Measurements from ENCODE around the gene PROKR1. TPM values are rescaled to one million over a fixed set of nuclear protein-coding genes. Genes with fewer than 3 reads are reported as not detected.

Gene PROKR1
- polyA plus RNA-seq, 2 of the 4 experiments (the other 2 are of a cell fraction): not detected

DNA sequence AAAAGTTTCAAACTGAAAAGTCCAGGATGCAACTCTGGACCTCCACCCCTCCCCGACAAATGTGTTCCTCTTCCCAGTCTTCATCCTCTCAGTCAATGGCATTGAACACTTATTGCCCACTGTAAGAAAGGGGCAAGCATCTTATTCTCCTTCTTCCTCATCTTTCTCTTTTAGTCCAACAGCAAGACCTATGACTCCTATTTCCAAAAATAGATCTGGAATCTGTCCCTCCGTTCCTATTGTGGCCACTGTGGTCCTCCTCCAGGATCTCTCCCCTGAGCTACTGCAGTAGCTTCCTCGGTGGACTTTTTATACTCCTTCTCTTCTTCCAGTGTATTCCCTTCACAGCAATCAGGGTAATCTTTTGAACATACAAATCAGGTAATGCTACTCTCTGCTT, 63.3 kb downstream of the PROKR1 start:
- Histone ChIP-seq H3K4me1 (0 out of 3 replicates have a peak, but pooled peaks cover 4% of the 10 kb centered on the region), H3K4me3 (no peak overlapping the region), H3K4me2 (no peak overlapping the region), H3K9me3 (no peaks in the 10 kb centered on the region), H3K27ac (no peak overlapping the region)
- ChIA-PET CTCF (interaction anchor here (0.5 kb wide), 1 partner anchor 214 kb away, joined by 4 read pairs; no protein-coding TSS in a partner anchor), POLR2A (no interaction called here)
- WGBS (ENCODE audit: missing lambda C conversion rate): 34% methylated on average over 3 of the region's 3 CpGs
- TF ChIP-seq, protein P1, sequence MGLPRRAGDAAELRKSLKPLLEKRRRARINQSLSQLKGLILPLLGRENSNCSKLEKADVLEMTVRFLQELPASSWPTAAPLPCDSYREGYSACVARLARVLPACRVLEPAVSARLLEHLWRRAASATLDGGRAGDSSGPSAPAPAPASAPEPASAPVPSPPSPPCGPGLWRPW (IDR thresholded peaks at IDR 0.05): no peak
- TF ChIP-seq, protein P2, sequence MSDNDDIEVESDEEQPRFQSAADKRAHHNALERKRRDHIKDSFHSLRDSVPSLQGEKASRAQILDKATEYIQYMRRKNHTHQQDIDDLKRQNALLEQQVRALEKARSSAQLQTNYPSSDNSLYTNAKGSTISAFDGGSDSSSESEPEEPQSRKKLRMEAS (IDR thresholded peaks at IDR 0.05): no peak
- TF ChIP-seq, protein P3, sequence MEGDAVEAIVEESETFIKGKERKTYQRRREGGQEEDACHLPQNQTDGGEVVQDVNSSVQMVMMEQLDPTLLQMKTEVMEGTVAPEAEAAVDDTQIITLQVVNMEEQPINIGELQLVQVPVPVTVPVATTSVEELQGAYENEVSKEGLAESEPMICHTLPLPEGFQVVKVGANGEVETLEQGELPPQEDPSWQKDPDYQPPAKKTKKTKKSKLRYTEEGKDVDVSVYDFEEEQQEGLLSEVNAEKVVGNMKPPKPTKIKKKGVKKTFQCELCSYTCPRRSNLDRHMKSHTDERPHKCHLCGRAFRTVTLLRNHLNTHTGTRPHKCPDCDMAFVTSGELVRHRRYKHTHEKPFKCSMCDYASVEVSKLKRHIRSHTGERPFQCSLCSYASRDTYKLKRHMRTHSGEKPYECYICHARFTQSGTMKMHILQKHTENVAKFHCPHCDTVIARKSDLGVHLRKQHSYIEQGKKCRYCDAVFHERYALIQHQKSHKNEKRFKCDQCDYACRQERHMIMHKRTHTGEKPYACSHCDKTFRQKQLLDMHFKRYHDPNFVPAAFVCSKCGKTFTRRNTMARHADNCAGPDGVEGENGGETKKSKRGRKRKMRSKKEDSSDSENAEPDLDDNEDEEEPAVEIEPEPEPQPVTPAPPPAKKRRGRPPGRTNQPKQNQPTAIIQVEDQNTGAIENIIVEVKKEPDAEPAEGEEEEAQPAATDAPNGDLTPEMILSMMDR (IDR thresholded peaks at IDR 0.05): no peak
- no peak for TF ChIP-seq RCOR1 (IDR thresholded peaks at IDR 0.05; ENCODE audit: low read depth, low read length)
- no peak for TF ChIP-seq RNF2 (IDR thresholded peaks at IDR 0.05; ENCODE audit: borderline replicate concordance, low read depth)
- no peak for TF ChIP-seq HEYL (CRISPR knock-in tag; IDR thresholded peaks at IDR 0.05)
- DNase-seq (ENCODE audit: low read depth in 1 of 2, low spot score in 1 of 2): no peak
- FAIRE-seq: no peak
- no peak for ATAC-seq

Other genes with a start within 250 kb of the PROKR1 start
- 1.4 and 2.1 TPM in 2 replicates for gene FBXO48, start 176.3 kb upstream of the PROKR1 start, polyA plus RNA-seq (2011; rRNA removed)
- gene FBXO48, start 176.3 kb upstream of the PROKR1 start, polyA plus RNA-seq (2017; fragmentation: RNase III; extraction: RNeasy Plus Mini Kit Qiagen cat#74134 plus additional on column Dnase treatment): 0.72 to 0.81 TPM (median 0.74 TPM) in 3 replicates
- 2.1 and 2.8 TPM in 2 replicates for gene APLF, start 176.0 kb upstream of the PROKR1 start, polyA plus RNA-seq (2011; rRNA removed)
- 1.5 to 1.8 TPM (median 1.5 TPM) in 3 replicates for gene APLF, start 176.0 kb upstream of the PROKR1 start, polyA plus RNA-seq (2017; fragmentation: RNase III; extraction: RNeasy Plus Mini Kit Qiagen cat#74134 plus additional on column Dnase treatment)
- gene ARHGAP25, start 91.2 kb downstream of the PROKR1 start, polyA plus RNA-seq (2011; rRNA removed): 2.2 and 2.4 TPM in 2 replicates
- gene ARHGAP25, start 91.2 kb downstream of the PROKR1 start, polyA plus RNA-seq (2017; fragmentation: RNase III; extraction: RNeasy Plus Mini Kit Qiagen cat#74134 plus additional on column Dnase treatment): 0.50 to 0.65 TPM (median 0.52 TPM) in 3 replicates
- not detected in 2 replicates for gene BMP10, start 227.8 kb downstream of the PROKR1 start, polyA plus RNA-seq (2011; rRNA removed)
- gene BMP10, start 227.8 kb downstream of the PROKR1 start, polyA plus RNA-seq (2017; fragmentation: RNase III; extraction: RNeasy Plus Mini Kit Qiagen cat#74134 plus additional on column Dnase treatment): not detected in 3 replicates